ENCODE measurements around the gene RSAD2.
"Not testable (repeated sequence)": the region's sequence is repeated elsewhere in the genome, so short reads cannot be mapped to it uniquely, and the experiment has no call there.

The RSAD2 gene

GRCh38 chr2:6930923-6931647, 53.5 kb downstream of the RSAD2 start:
- H3K27ac ChIP-seq (ENCODE audit: low read depth, low read length), result no peak overlapping the region
- no peaks in the 10 kb centered on the region for H3K36me3 ChIP-seq (ENCODE audit: insufficient read depth, low read length)
- no peak overlapping the region for H3K4me3 ChIP-seq (ENCODE audit: low read length)
- WGBS, result 73% methylated on average over 4 of the region's 4 CpGs
- no peaks in the 10 kb centered on the region for H3K9me3 ChIP-seq (ENCODE audit: insufficient read depth, low read depth, low read length)
- H3K4me1 ChIP-seq (ENCODE audit: insufficient read depth, low read length), result peaks cover 24% of the 10 kb centered on the region
- no peaks in the 10 kb centered on the region for H3K27me3 ChIP-seq (ENCODE audit: insufficient read depth, low read length)
- H3K9ac ChIP-seq (ENCODE audit: low read depth, low read length), result no peak overlapping the region

GRCh38 chr2:6931753-6932152, 54.2 kb downstream of the RSAD2 start:
- 80% methylated on average over 1 of the region's 1 CpG for WGBS
- no peak overlapping the region for H3K9ac ChIP-seq (ENCODE audit: low read depth, low read length)
- H3K4me1 ChIP-seq (ENCODE audit: insufficient read depth, low read length), result peaks cover 24% of the 10 kb centered on the region
- H3K27me3 ChIP-seq (ENCODE audit: insufficient read depth, low read length), result no peaks in the 10 kb centered on the region
- no peaks in the 10 kb centered on the region for H3K9me3 ChIP-seq (ENCODE audit: insufficient read depth, low read depth, low read length)
- H3K36me3 ChIP-seq (ENCODE audit: insufficient read depth, low read length), result no peaks in the 10 kb centered on the region
- H3K27ac ChIP-seq (ENCODE audit: low read depth, low read length), result no peak overlapping the region
- H3K4me3 ChIP-seq (ENCODE audit: low read length), result no peak overlapping the region

- H3K9me3 ChIP-seq (ENCODE audit: insufficient read depth, low read depth, low read length), result no peaks in the 10 kb centered on the region
- H3K36me3 ChIP-seq (ENCODE audit: insufficient read depth, low read length), result no peaks in the 10 kb centered on the region
- no peak overlapping the region for H3K27ac ChIP-seq (ENCODE audit: low read depth, low read length)
- WGBS, result no CpG with 5 or more reads among the region's 1 CpG
- H3K4me1 ChIP-seq (ENCODE audit: insufficient read depth, low read length), result peaks cover 24% of the 10 kb centered on the region
- no peak overlapping the region for H3K9ac ChIP-seq (ENCODE audit: low read depth, low read length)
- no peaks in the 10 kb centered on the region for H3K27me3 ChIP-seq (ENCODE audit: insufficient read depth, low read length)
- H3K4me3 ChIP-seq (ENCODE audit: low read length), result no peak overlapping the region
Measured at GRCh38 chr2:6932206-6932605, 54.6 kb downstream of the RSAD2 start.

GRCh38 chr2:6932828-6933227, 55.3 kb downstream of the RSAD2 start:
- Histone ChIP-seq H3K36me3 (ENCODE audit: insufficient read depth, low read length) (no peaks in the 10 kb centered on the region), H3K27ac (ENCODE audit: low read depth, low read length) (no peak overlapping the region), H3K9ac (ENCODE audit: low read depth, low read length) (no peak overlapping the region), H3K4me1 (ENCODE audit: insufficient read depth, low read length) (peaks cover 24% of the 10 kb centered on the region), H3K27me3 (ENCODE audit: insufficient read depth, low read length) (no peaks in the 10 kb centered on the region), H3K4me3 (ENCODE audit: low read length) (no peak overlapping the region), H3K9me3 (ENCODE audit: insufficient read depth, low read depth, low read length) (no peaks in the 10 kb centered on the region)
- 90% methylated on average over 7 of the region's 7 CpGs for WGBS

GRCh38 chr2:6933911-6934310, 56.3 kb downstream of the RSAD2 start:
- Histone ChIP-seq H3K4me3 (ENCODE audit: low read length) (no peak overlapping the region), H3K27me3 (ENCODE audit: insufficient read depth, low read length) (no peaks in the 10 kb centered on the region), H3K4me1 (ENCODE audit: insufficient read depth, low read length) (peaks cover 28% of the 10 kb centered on the region), H3K9me3 (ENCODE audit: insufficient read depth, low read depth, low read length) (no peaks in the 10 kb centered on the region), H3K9ac (ENCODE audit: low read depth, low read length) (no peak overlapping the region), H3K27ac (ENCODE audit: low read depth, low read length) (no peak overlapping the region), H3K36me3 (ENCODE audit: insufficient read depth, low read length) (no peaks in the 10 kb centered on the region)
- WGBS, result 100% methylated on average over 2 of the region's 3 CpGs

GRCh38 chr2:6934345-6934744, 56.8 kb downstream of the RSAD2 start:
- no peaks in the 10 kb centered on the region for H3K9me3 ChIP-seq (ENCODE audit: insufficient read depth, low read depth, low read length)
- no peak overlapping the region for H3K9ac ChIP-seq (ENCODE audit: low read depth, low read length)
- no peaks in the 10 kb centered on the region for H3K36me3 ChIP-seq (ENCODE audit: insufficient read depth, low read length)
- no peak overlapping the region for H3K27ac ChIP-seq (ENCODE audit: low read depth, low read length)
- no peak overlapping the region for H3K4me3 ChIP-seq (ENCODE audit: low read length)
- no CpG with 5 or more reads among the region's 1 CpG for WGBS
- no peaks in the 10 kb centered on the region for H3K27me3 ChIP-seq (ENCODE audit: insufficient read depth, low read length)
- peaks cover 31% of the 10 kb centered on the region for H3K4me1 ChIP-seq (ENCODE audit: insufficient read depth, low read length)

- Histone ChIP-seq H3K4me3 (ENCODE audit: low read length) (no peak overlapping the region), H3K9me3 (ENCODE audit: insufficient read depth, low read depth, low read length) (no peaks in the 10 kb centered on the region), H3K9ac (ENCODE audit: low read depth, low read length) (no peak overlapping the region), H3K36me3 (ENCODE audit: insufficient read depth, low read length) (no peaks in the 10 kb centered on the region), H3K27me3 (ENCODE audit: insufficient read depth, low read length) (no peaks in the 10 kb centered on the region), H3K27ac (ENCODE audit: low read depth, low read length) (no peak overlapping the region), H3K4me1 (ENCODE audit: insufficient read depth, low read length) (peaks cover 37% of the 10 kb centered on the region)
- WGBS, result 91% methylated on average over 11 of the region's 11 CpGs
Measured at GRCh38 chr2:6934758-6935651, 57.4 kb downstream of the RSAD2 start.

GRCh38 chr2:6935652-6936020, 58.1 kb downstream of the RSAD2 start:
- not testable (repeated sequence) for H3K27ac ChIP-seq (ENCODE audit: low read depth, low read length); H3K4me3 ChIP-seq (ENCODE audit: low read length); H3K9me3 ChIP-seq (ENCODE audit: insufficient read depth, low read depth, low read length); H3K27me3 ChIP-seq (ENCODE audit: insufficient read depth, low read length); H3K36me3 ChIP-seq (ENCODE audit: insufficient read depth, low read length); H3K9ac ChIP-seq (ENCODE audit: low read depth, low read length)
- 93% methylated on average over 4 of the region's 4 CpGs for WGBS
- peaks cover 43% of the 10 kb centered on the region for H3K4me1 ChIP-seq (ENCODE audit: insufficient read depth, low read length)

GRCh38 chr2:6937157-6937556, 59.6 kb downstream of the RSAD2 start:
- H3K9me3 ChIP-seq (ENCODE audit: insufficient read depth, low read depth, low read length), result no peaks in the 10 kb centered on the region
- 92% methylated on average over 2 of the region's 2 CpGs for WGBS
- no peak overlapping the region for H3K27ac ChIP-seq (ENCODE audit: low read depth, low read length)
- H3K4me1 ChIP-seq (ENCODE audit: insufficient read depth, low read length), result peaks cover 36% of the 10 kb centered on the region
- H3K4me3 ChIP-seq (ENCODE audit: low read length), result no peak overlapping the region
- H3K36me3 ChIP-seq (ENCODE audit: insufficient read depth, low read length), result peaks cover 6% of the 10 kb centered on the region; the same call in 1 of the 2 replicates
- no peaks in the 10 kb centered on the region for H3K27me3 ChIP-seq (ENCODE audit: insufficient read depth, low read length)
- H3K9ac ChIP-seq (ENCODE audit: low read depth, low read length), result no peak overlapping the region

- 88% methylated on average over 4 of the region's 4 CpGs for WGBS
- H3K4me3 ChIP-seq (ENCODE audit: low read length), result no peak overlapping the region
- peaks cover 9% of the 10 kb centered on the region; the same call in 1 of the 2 replicates for H3K36me3 ChIP-seq (ENCODE audit: insufficient read depth, low read length)
- H3K9me3 ChIP-seq (ENCODE audit: insufficient read depth, low read depth, low read length), result no peaks in the 10 kb centered on the region
- peaks cover 34% of the 10 kb centered on the region for H3K4me1 ChIP-seq (ENCODE audit: insufficient read depth, low read length)
- no peak overlapping the region for H3K27ac ChIP-seq (ENCODE audit: low read depth, low read length)
- no peaks in the 10 kb centered on the region for H3K27me3 ChIP-seq (ENCODE audit: insufficient read depth, low read length)
- H3K9ac ChIP-seq (ENCODE audit: low read depth, low read length), result no peak overlapping the region
Measured at GRCh38 chr2:6937582-6937981, 60.0 kb downstream of the RSAD2 start.

- no peaks in the 10 kb centered on the region for H3K9me3 ChIP-seq (ENCODE audit: insufficient read depth, low read depth, low read length)
- H3K27ac ChIP-seq (ENCODE audit: low read depth, low read length), result no peak overlapping the region
- H3K27me3 ChIP-seq (ENCODE audit: insufficient read depth, low read length), result no peaks in the 10 kb centered on the region
- peaks cover 9% of the 10 kb centered on the region; the same call in 1 of the 2 replicates for H3K36me3 ChIP-seq (ENCODE audit: insufficient read depth, low read length)
- H3K4me3 ChIP-seq (ENCODE audit: low read length), result no peak overlapping the region
- peaks cover 26% of the 10 kb centered on the region for H3K4me1 ChIP-seq (ENCODE audit: insufficient read depth, low read length)
- H3K9ac ChIP-seq (ENCODE audit: low read depth, low read length), result no peak overlapping the region
- 100% methylated on average over 2 of the region's 2 CpGs for WGBS
Measured at GRCh38 chr2:6939071-6939470, 61.5 kb downstream of the RSAD2 start.
